ENCODE results near the gene TMEM132A.
"Not testable (repeated sequence)": the region's sequence is repeated elsewhere in the genome, so short reads cannot be mapped to it uniquely, and the experiment has no call there.

The TMEM132A gene

GRCh38 chr11:60905551-60906113 is 18.6 kb upstream of the TMEM132A start:
- DNase-seq = no peak

GRCh38 chr11:60906132-60906972 is 17.9 kb upstream of the TMEM132A start, which contains the start of gene PRPF19:
Gene PRPF19, minus strand, starts transcription at chr11:60906585. Its CDS starts 203 bp downstream, at chr11:60906382.
- DNase-seq = peak; percentile 93

GRCh38 chr11:60908803-60909202 is 15.5 kb upstream of the TMEM132A start:
- no peak for DNase-seq

GRCh38 chr11:60909680-60910280 is 14.5 kb upstream of the TMEM132A start:
- DNase-seq = not testable (repeated sequence)

GRCh38 chr11:60910281-60910687 is 14.0 kb upstream of the TMEM132A start:
- no peak for DNase-seq

- no peak for DNase-seq
These were observed 13.4 kb upstream of the TMEM132A start for GRCh38 chr11:60910711-60911380.

- no peak for DNase-seq
These were observed 11.9 kb upstream of the TMEM132A start for GRCh38 chr11:60912223-60912850.

GRCh38 chr11:60912851-60913528 is 11.3 kb upstream of the TMEM132A start:
- no peak for DNase-seq

- peak; percentile 92 for DNase-seq
These were observed 10.2 kb upstream of the TMEM132A start, which contains the start of gene TMEM109 for GRCh38 chr11:60913793-60914632. Gene TMEM109, plus strand, starts transcription at chr11:60914158. Its CDS starts 5,536 bp downstream, at chr11:60919694.

GRCh38 chr11:60914633-60915247 is 9.5 kb upstream of the TMEM132A start:
- no peak for DNase-seq

- DNase-seq = no peak
These were observed 8.9 kb upstream of the TMEM132A start for GRCh38 chr11:60915248-60915914.

GRCh38 chr11:60916669-60917206 is 7.5 kb upstream of the TMEM132A start:
- no peak for DNase-seq

- no peak for DNase-seq
These were observed 7.0 kb upstream of the TMEM132A start for GRCh38 chr11:60917267-60917666.

GRCh38 chr11:60918251-60918938 is 5.9 kb upstream of the TMEM132A start:
- no peak for DNase-seq

GRCh38 chr11:60918939-60919265 is 5.4 kb upstream of the TMEM132A start:
- DNase-seq = no peak

GRCh38 chr11:60919320-60919719 is 4.9 kb upstream of the TMEM132A start:
- no peak for DNase-seq

GRCh38 chr11:60919956-60920355 is 4.3 kb upstream of the TMEM132A start:
- no peak for DNase-seq

GRCh38 chr11:60921259-60921658 is 3.0 kb upstream of the TMEM132A start:
- DNase-seq = no peak

GRCh38 chr11:60921777-60922335 is 2.4 kb upstream of the TMEM132A start:
- DNase-seq = no peak

All from NCI-H1694 treated with DMSO at 0.1 percent for 48 hours (cell line).